GM18511 (cell line): Measurements from ENCODE around the gene CLCN2.
"Not testable (repeated sequence)": the region's sequence is repeated elsewhere in the genome, so short reads cannot be mapped to it uniquely, and the experiment has no call there.

Source experiments
- ATAC-seq: cut with Tn5 transposase; IDR thresholded peaks from one replicate; pipeline ENCODE4 v1.9.1; 2021; ENCODE audit warnings: mild to moderate bottlenecking, moderate library complexity; ENCODE audit not compliant: unreplicated experiment

The CLCN2 gene

GRCh38 chr3:184347321-184348056 is 13.9 kb downstream of the CLCN2 start:
- ATAC-seq: no peak

GRCh38 chr3:184346480-184347190 is 14.8 kb downstream of the CLCN2 start:
- no peak for ATAC-seq

- ATAC-seq: peak; percentile 51
Measured at GRCh38 chr3:184345317-184346144, 15.9 kb downstream of the CLCN2 start.

- no peak for ATAC-seq
Measured at GRCh38 chr3:184344579-184345316, 16.7 kb downstream of the CLCN2 start.

- ATAC-seq: no peak
Measured at GRCh38 chr3:184343200-184343876, 18.1 kb downstream of the CLCN2 start.

GRCh38 chr3:184341925-184342324 is 19.5 kb downstream of the CLCN2 start:
- ATAC-seq: no peak

GRCh38 chr3:184339451-184340135 is 21.8 kb downstream of the CLCN2 start:
- ATAC-seq: not testable (repeated sequence)

GRCh38 chr3:184339001-184339400 is 22.4 kb downstream of the CLCN2 start:
- no peak for ATAC-seq

GRCh38 chr3:184338511-184338945 is 22.9 kb downstream of the CLCN2 start:
- ATAC-seq: no peak

GRCh38 chr3:184337981-184338380 is 23.4 kb downstream of the CLCN2 start:
- no peak for ATAC-seq

- no peak for ATAC-seq
Measured at GRCh38 chr3:184337399-184337714, 24.0 kb downstream of the CLCN2 start, which contains the start of gene FAM131A. Gene FAM131A (plus strand): TSS chr3:184337600. CDS start chr3:184337631, 31 bp downstream.

- no peak for ATAC-seq
Measured at GRCh38 chr3:184336547-184337398, 24.6 kb downstream of the CLCN2 start.

- ATAC-seq: peak; percentile 84
Measured at GRCh38 chr3:184335661-184336546, 25.5 kb downstream of the CLCN2 start.

- peak; percentile 7 for ATAC-seq
Measured at GRCh38 chr3:184335291-184335660, 26.1 kb downstream of the CLCN2 start.

- no peak for ATAC-seq
Measured at GRCh38 chr3:184334470-184335158, 26.8 kb downstream of the CLCN2 start.

GRCh38 chr3:184333700-184334099 is 27.7 kb downstream of the CLCN2 start:
- no peak for ATAC-seq

GRCh38 chr3:184333190-184333589 is 28.2 kb downstream of the CLCN2 start:
- no peak for ATAC-seq
